Measurements from ENCODE around the gene KCNIP3. TPM values are rescaled to one million over a fixed set of nuclear protein-coding genes. Genes with fewer than 3 reads are reported as not detected.

Gene KCNIP3
- total RNA-seq, 4 donors from 2014 or later = 0.15 to 7.4 (median 2.3) TPM

DNA sequence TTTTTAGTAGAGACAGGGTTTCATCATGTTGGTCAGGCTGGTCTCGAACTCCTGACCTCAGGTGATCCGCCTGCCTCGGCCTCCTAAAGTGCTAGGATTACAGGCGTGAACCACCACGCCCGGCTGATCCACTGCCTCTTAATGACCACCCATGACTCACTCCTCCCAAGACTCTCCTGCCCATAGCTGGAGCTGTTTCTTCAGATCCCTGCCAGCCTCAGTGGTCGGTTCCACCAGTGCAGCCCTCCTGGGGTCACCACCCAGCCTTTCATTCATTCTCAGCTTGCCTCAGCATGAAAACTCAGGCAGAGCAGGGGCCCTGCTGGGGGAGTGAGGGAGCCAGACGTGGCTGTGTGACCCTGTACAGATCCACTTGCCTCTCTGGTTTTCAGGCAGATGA is 12.5 kb downstream of the KCNIP3 start:
- no peak overlapping the region for H3K27ac ChIP-seq
- H3K9me3 ChIP-seq = no peaks in the 10 kb centered on the region
- peaks cover 4 to 92% (median 23%) of the 10 kb centered on the region in 3 donors for H3K4me1 ChIP-seq
- intact Hi-C loops (cut with DNase I) = no loop called here
- WGBS, 2 donors = 45 to 56% methylated on average over 7 to 8 of the region's 8 CpGs
- peaks cover 0 to 50% (median 0%) of the 10 kb centered on the region in 4 donors for H3K27me3 ChIP-seq
- H3K36me3 ChIP-seq = no peaks in the 10 kb centered on the region
- TF ChIP-seq, protein P1, sequence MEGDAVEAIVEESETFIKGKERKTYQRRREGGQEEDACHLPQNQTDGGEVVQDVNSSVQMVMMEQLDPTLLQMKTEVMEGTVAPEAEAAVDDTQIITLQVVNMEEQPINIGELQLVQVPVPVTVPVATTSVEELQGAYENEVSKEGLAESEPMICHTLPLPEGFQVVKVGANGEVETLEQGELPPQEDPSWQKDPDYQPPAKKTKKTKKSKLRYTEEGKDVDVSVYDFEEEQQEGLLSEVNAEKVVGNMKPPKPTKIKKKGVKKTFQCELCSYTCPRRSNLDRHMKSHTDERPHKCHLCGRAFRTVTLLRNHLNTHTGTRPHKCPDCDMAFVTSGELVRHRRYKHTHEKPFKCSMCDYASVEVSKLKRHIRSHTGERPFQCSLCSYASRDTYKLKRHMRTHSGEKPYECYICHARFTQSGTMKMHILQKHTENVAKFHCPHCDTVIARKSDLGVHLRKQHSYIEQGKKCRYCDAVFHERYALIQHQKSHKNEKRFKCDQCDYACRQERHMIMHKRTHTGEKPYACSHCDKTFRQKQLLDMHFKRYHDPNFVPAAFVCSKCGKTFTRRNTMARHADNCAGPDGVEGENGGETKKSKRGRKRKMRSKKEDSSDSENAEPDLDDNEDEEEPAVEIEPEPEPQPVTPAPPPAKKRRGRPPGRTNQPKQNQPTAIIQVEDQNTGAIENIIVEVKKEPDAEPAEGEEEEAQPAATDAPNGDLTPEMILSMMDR (IDR thresholded peaks at IDR 0.05) = no peak
- no peak for TF ChIP-seq POLR2A (IDR thresholded peaks at IDR 0.05)
- no peak overlapping the region for H3K4me3 ChIP-seq
- DNase-seq = no peak

DNA sequence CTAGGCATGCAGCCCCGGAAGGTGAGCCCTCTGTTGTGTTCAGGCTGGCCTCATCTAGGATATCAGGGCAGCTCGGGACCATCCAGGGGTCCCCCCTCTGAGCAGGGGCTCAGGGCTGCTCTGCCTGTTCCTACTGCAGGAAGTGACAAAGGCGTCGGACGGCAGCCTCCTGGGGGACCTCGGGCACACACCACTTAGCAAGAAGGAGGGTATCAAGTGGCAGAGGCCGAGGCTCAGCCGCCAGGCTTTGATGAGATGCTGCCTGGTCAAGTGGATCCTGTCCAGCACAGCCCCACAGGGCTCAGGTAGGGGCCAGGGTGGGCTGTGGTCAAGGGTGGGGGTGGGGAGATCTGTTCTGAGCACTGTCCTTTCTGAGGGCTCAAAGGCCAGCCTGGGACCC is 13.1 kb downstream of the KCNIP3 start:
- WGBS, 2 donors = no CpG with 5 or more reads among the region's 8 CpGs
- no peak overlapping the region for H3K4me3 ChIP-seq
- peaks cover 0 to 56% (median 0%) of the 10 kb centered on the region in 4 donors for H3K27me3 ChIP-seq
- H3K9me3 ChIP-seq = no peaks in the 10 kb centered on the region
- peaks cover 4 to 92% (median 20%) of the 10 kb centered on the region in 3 donors for H3K4me1 ChIP-seq
- H3K36me3 ChIP-seq = no peaks in the 10 kb centered on the region
- TF ChIP-seq, protein P1 (IDR thresholded peaks at IDR 0.05) = no peak
- no peak for TF ChIP-seq POLR2A (IDR thresholded peaks at IDR 0.05)
- intact Hi-C loops (cut with DNase I) = loop anchor here (10.0 kb wide), 1 partner anchor 75 kb away; no protein-coding TSS in a partner anchor
- H3K27ac ChIP-seq = no peak overlapping the region
- no peak for DNase-seq

DNA sequence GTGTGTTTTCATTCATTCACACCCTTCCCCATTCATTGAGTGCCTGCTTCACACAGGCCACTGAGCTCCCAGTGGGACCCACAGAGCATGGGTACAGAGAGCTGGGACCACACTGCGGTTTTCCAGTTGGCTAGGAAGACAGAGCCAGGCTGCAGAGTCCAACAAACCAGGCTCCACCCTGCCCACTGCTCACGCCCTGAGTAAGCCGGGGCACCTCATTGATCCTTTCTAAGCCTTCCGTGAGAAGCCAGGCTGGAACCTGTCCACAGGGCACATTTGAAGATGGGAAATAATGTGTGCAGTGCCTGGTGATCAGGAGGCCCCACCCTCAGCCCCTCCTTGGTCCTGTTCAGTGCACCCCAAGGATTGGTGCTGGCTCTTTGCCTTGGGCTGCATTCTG is 13.5 kb downstream of the KCNIP3 start:
- 47 to 63% methylated on average over 2 to 4 of the region's 4 CpGs for WGBS, 2 donors
- Histone ChIP-seq H3K27me3 (peaks cover 0 to 58% (median 0%) of the 10 kb centered on the region in 4 donors), H3K27ac (no peak overlapping the region), H3K9me3 (no peaks in the 10 kb centered on the region), H3K4me1 (peaks cover 0 to 92% (median 20%) of the 10 kb centered on the region in 3 donors), H3K36me3 (no peaks in the 10 kb centered on the region), H3K4me3 (no peak overlapping the region)
- intact Hi-C loops (cut with DNase I) = loop anchor here (10.0 kb wide), 1 partner anchor 76 kb away; no protein-coding TSS in a partner anchor
- TF ChIP-seq, protein P1 (IDR thresholded peaks at IDR 0.05) = no peak
- TF ChIP-seq POLR2A (IDR thresholded peaks at IDR 0.05) = no peak
- DNase-seq = no peak

DNA sequence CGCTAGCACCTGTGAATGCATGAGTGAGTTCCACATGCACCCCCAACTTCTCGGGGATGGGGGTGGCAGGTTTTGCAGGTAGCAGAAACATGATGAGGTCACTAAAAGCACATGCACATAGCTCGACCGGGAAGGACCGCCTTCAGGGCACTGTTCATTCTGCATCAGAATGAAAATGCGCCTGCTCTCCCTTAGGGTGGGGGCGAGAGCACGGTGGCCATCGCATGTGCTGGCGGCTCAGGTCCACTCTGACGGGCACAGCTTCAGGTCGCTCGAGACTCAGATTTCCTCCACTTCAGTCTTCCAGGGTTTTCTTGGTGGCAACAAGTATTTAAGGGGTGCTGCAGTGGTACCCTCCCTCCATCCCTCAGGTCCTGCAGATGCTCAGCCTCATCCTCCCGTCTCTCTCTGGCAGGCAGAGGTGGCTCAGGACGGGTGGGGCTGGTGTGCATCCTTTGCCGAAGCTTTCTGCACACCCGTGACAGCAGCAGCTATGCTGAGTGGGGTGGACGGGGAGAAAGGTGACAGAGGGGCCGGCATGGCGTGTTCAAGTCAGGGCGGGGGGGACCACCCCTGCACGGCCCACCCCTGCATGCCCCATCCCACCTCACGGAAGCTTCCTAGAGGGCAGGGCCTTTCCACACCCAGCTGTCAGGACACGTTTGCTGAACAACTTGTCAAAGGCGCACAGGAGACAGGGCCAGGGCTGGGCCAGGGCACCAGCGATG is 14.8 kb downstream of the KCNIP3 start:
- H3K4me1 ChIP-seq = peaks cover 3 to 92% (median 29%) of the 10 kb centered on the region in 3 donors
- H3K27me3 ChIP-seq = peaks cover 0 to 49% (median 0%) of the 10 kb centered on the region in 4 donors
- no peaks in the 10 kb centered on the region for H3K36me3 ChIP-seq
- intact Hi-C loops (cut with DNase I) = loop anchor here (10.0 kb wide), 1 partner anchor 77 kb away; no protein-coding TSS in a partner anchor
- TF ChIP-seq POLR2A (IDR thresholded peaks at IDR 0.05) = no peak
- TF ChIP-seq, protein P1 (IDR thresholded peaks at IDR 0.05) = no peak
- no peaks in the 10 kb centered on the region for H3K9me3 ChIP-seq
- H3K27ac ChIP-seq = no peak overlapping the region
- H3K4me3 ChIP-seq = no peak overlapping the region
- DNase-seq = no peak
- 72% methylated on average over 2 to 5 of the region's 26 CpGs for WGBS, 2 donors

DNA sequence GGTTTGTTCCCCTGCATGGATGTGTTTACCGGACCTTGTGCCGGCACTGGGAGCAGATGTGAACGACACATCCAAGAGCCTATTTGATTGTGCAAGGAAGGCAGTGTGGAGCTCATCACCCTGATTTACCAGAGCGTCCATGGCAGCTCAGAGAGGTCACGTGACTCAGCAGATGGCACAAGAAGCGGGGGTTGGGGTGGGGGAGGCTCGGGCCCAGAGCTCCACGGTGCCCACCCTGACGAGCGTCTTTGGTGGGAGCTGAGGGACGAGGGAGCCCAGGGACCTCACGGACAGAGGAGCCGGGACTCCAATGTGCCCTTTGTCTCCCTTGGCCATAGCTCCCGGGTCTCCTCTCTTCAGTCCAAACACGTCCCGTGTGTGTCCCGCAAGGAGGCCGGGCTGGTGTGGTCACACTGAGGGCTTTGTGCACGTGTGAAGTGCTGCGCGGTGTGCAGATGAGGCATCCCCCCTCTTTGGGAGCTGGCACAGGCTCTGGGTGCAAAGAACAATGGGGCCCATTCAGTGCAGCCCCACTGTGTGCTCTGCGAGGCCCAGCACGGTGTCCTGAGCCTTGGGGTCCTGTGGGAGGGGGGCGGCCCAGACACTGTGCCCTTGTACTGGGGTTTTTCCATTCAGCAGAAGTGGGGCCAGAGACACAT is 15.5 kb downstream of the KCNIP3 start:
- 91 to 92% methylated on average over 2 to 11 of the region's 24 CpGs for WGBS, 2 donors
- no peak for DNase-seq
- TF ChIP-seq POLR2A (IDR thresholded peaks at IDR 0.05) = no peak
- TF ChIP-seq, protein P1 (IDR thresholded peaks at IDR 0.05) = no peak
- Histone ChIP-seq H3K27me3 (peaks cover 0 to 44% (median 0%) of the 10 kb centered on the region in 4 donors), H3K4me3 (no peak overlapping the region), H3K4me1 (peaks cover 8 to 92% (median 33%) of the 10 kb centered on the region in 3 donors), H3K27ac (no peak overlapping the region), H3K9me3 (no peaks in the 10 kb centered on the region), H3K36me3 (no peaks in the 10 kb centered on the region)
- intact Hi-C loops (cut with DNase I) = loop anchor here (10.0 kb wide), 1 partner anchor 78 kb away; no protein-coding TSS in a partner anchor

Measured in esophagus squamous epithelium (tissue), 5 donors.